ENCODE data around the gene HTRA2.

GRCh38 chr2:74501335-74502071, 28.2 kb upstream of the HTRA2 start:
- TF ChIP-seq POLR2A (IDR thresholded peaks at IDR 0.05): no peak
- TF ChIP-seq, protein P1, sequence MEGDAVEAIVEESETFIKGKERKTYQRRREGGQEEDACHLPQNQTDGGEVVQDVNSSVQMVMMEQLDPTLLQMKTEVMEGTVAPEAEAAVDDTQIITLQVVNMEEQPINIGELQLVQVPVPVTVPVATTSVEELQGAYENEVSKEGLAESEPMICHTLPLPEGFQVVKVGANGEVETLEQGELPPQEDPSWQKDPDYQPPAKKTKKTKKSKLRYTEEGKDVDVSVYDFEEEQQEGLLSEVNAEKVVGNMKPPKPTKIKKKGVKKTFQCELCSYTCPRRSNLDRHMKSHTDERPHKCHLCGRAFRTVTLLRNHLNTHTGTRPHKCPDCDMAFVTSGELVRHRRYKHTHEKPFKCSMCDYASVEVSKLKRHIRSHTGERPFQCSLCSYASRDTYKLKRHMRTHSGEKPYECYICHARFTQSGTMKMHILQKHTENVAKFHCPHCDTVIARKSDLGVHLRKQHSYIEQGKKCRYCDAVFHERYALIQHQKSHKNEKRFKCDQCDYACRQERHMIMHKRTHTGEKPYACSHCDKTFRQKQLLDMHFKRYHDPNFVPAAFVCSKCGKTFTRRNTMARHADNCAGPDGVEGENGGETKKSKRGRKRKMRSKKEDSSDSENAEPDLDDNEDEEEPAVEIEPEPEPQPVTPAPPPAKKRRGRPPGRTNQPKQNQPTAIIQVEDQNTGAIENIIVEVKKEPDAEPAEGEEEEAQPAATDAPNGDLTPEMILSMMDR (IDR thresholded peaks at IDR 0.05): no peak
